Measurements from ENCODE around the gene DAGLA. TPM values are rescaled to one million over a fixed set of nuclear protein-coding genes. Genes with fewer than 3 reads are reported as not detected.

DAGLA gene
- total RNA-seq, 2 experiments from 2014 or later = 0.05 TPM; not detected in 1

DNA sequence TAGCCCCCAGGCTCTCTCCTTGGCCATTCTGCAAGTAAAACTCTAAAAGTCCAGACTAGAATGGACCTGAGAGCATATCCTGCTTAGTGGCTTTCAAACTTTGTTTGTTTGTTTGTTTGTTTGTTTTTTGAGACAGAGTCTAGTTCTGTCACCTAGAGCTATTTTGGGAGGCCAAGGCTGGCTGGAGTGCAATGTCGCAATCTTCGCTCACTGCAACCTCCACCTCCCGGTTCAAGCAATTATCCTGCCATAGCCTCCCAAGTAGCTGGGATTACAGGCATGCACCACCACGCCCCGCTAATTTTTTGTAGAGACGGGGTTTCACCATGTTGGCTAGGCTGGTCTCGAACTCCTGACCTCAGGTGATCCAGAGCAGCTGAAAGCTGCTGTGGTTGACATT, 28.9 kb downstream of the DAGLA start:
- ATAC-seq = no peak
- Mint-ChIP-seq H3K27me3 (no peaks in the 10 kb centered on the region), H3K9me3 (no peaks in the 10 kb centered on the region), H3K27ac (no peak overlapping the region), H3K36me3 (ENCODE audit: low read depth) (no peaks in the 10 kb centered on the region), H3K4me3 (no peak overlapping the region), H3K4me1 (ENCODE audit: low read depth) (no peaks in the 10 kb centered on the region)
- ChIA-PET POLR2A (no interaction called here), CTCF (interaction anchor here (1.5 to 1.8 kb wide), 2 partner anchors 25 to 50 kb away, joined by 3 to 8 read pairs; no protein-coding TSS in a partner anchor)
- intact Hi-C loops (cut with micrococcal nuclease) = no loop called here
- TF ChIP-seq, protein P1, sequence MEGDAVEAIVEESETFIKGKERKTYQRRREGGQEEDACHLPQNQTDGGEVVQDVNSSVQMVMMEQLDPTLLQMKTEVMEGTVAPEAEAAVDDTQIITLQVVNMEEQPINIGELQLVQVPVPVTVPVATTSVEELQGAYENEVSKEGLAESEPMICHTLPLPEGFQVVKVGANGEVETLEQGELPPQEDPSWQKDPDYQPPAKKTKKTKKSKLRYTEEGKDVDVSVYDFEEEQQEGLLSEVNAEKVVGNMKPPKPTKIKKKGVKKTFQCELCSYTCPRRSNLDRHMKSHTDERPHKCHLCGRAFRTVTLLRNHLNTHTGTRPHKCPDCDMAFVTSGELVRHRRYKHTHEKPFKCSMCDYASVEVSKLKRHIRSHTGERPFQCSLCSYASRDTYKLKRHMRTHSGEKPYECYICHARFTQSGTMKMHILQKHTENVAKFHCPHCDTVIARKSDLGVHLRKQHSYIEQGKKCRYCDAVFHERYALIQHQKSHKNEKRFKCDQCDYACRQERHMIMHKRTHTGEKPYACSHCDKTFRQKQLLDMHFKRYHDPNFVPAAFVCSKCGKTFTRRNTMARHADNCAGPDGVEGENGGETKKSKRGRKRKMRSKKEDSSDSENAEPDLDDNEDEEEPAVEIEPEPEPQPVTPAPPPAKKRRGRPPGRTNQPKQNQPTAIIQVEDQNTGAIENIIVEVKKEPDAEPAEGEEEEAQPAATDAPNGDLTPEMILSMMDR (IDR thresholded peaks at IDR 0.05) = no peak
- DNase-seq = no peak

DNA sequence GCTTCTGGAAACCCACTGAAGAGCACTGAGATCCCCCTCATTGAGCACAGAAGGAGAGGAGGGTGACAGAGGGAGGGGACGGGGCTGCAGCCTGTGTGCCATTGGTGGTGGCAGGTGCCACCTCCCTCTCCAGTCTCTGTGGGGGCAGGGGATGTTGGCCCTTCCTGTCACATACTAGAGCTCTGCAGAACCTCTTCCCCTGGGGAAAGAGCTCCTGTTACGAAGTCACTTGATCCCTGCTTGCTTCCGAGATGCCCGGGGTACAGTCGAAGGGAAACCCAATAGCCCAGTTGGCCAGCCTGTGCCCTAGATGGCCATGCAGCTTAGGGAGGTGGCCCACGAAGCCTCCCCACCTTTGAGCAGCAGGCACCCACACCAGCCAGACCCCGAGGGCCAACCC, 29.4 kb downstream of the DAGLA start:
- Mint-ChIP-seq H3K4me1 (ENCODE audit: low read depth) (no peaks in the 10 kb centered on the region), H3K27me3 (no peaks in the 10 kb centered on the region), H3K27ac (no peak overlapping the region), H3K36me3 (ENCODE audit: low read depth) (no peaks in the 10 kb centered on the region), H3K9me3 (no peaks in the 10 kb centered on the region), H3K4me3 (no peak overlapping the region)
- ChIA-PET CTCF (interaction anchor here (1.5 to 1.8 kb wide), 2 partner anchors 24 to 50 kb away, joined by 3 to 8 read pairs; no protein-coding TSS in a partner anchor), POLR2A (no interaction called here)
- intact Hi-C loops (cut with micrococcal nuclease) = no loop called here
- DNase-seq (no peak), ATAC-seq (no peak)
- TF ChIP-seq, protein P1 (IDR thresholded peaks at IDR 0.05) = no peak

DNA sequence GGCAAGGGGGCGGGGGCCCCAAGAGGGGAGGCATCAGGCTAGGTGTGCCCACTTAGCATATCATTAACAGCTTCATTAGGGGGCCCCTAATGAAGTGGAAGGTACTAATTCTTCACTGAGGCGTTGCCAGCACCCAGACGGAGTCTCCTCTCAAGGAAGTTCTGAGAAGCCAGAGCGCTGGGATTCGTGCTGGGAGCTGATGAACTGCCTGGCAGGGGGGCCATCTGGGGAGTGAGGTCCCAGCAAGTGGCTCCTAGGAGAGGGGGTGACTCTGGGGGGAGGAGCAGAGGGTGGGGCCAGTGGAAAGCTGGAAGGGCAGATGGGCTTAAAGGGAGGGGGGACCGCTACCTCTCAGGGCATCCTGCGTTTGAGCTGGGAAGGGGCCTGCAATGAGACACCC, 29.8 kb downstream of the DAGLA start:
- ChIA-PET POLR2A (no interaction called here), CTCF (interaction anchor here (1.3 to 1.8 kb wide), 3 partner anchors 24 to 83 kb away, joined by 3 to 8 read pairs (median 3); no protein-coding TSS in a partner anchor)
- Mint-ChIP-seq H3K9me3 (no peaks in the 10 kb centered on the region), H3K36me3 (ENCODE audit: low read depth) (no peaks in the 10 kb centered on the region), H3K4me1 (ENCODE audit: low read depth) (no peaks in the 10 kb centered on the region), H3K27me3 (no peaks in the 10 kb centered on the region), H3K4me3 (no peak overlapping the region), H3K27ac (no peak overlapping the region)
- DNase-seq = no peak
- no peak for ATAC-seq
- TF ChIP-seq, protein P1 (IDR thresholded peaks at IDR 0.05) = no peak
- intact Hi-C loops (cut with micrococcal nuclease) = no loop called here

DNA sequence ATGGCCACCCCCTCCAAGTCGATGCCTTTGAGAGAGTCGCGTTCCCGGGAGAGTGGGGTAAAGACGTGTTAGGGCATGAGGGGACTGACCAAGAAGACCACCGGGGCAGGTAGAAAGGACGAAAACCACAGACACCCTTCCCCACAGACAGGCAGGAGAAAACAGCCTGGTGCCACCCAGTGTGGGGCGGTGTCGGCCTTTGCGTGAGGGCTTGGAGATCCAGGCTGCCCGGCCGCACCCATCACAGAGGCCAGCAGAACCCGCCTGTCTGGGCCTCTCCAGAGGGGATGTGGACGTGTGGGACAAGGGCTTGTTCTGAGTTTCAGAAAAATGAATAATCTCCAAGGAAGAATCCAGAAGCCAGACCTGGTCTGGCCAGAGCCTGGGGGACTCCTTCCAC, 30.8 kb downstream of the DAGLA start:
- DNase-seq = no peak
- no peak overlapping the region for H3K27ac Mint-ChIP-seq
- TF ChIP-seq, protein P1 (IDR thresholded peaks at IDR 0.05) = no peak
- no peaks in the 10 kb centered on the region for H3K27me3 Mint-ChIP-seq
- intact Hi-C loops (cut with micrococcal nuclease) = no loop called here
- no peaks in the 10 kb centered on the region for H3K4me1 Mint-ChIP-seq (ENCODE audit: low read depth)
- H3K36me3 Mint-ChIP-seq (ENCODE audit: low read depth) = no peaks in the 10 kb centered on the region
- POLR2A ChIA-PET = no interaction called here
- H3K9me3 Mint-ChIP-seq = no peaks in the 10 kb centered on the region
- CTCF ChIA-PET = interaction anchor here (1.3 to 2.3 kb wide), 4 partner anchors 13 to 84 kb away, joined by 3 to 12 read pairs (median 6); no protein-coding TSS in a partner anchor
- no peak overlapping the region for H3K4me3 Mint-ChIP-seq
- no peak for ATAC-seq

DNA sequence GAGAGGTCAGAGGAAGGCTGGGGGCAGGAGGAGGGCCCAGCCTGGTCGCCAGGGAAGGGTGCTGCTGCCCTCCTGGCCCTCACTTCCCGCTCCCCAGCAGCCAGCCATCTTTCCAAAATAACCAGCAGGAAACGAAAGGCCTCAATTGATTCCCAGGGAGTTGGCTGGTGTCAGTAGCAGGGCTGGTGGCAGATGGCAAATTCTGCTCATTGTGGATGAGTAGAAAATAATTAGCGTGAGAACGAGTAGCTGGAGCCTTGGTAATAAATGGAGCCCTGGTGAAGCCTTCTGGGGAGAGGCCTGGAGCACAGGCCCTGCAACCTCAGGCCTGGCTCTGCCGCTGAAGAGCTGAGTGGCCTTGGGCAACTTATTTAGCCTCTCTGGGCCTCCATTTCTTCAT, 31.3 kb downstream of the DAGLA start:
- intact Hi-C loops (cut with micrococcal nuclease) = no loop called here
- Mint-ChIP-seq H3K27me3 (no peaks in the 10 kb centered on the region), H3K36me3 (ENCODE audit: low read depth) (no peaks in the 10 kb centered on the region), H3K4me3 (no peak overlapping the region), H3K9me3 (no peaks in the 10 kb centered on the region), H3K4me1 (ENCODE audit: low read depth) (no peaks in the 10 kb centered on the region), H3K27ac (no peak overlapping the region)
- no peak for DNase-seq
- no peak for ATAC-seq
- CTCF ChIA-PET = interaction anchor here (1.3 to 2.3 kb wide), 3 partner anchors 13 to 84 kb away, joined by 3 to 12 read pairs (median 4); no protein-coding TSS in a partner anchor
- TF ChIP-seq, protein P1 (IDR thresholded peaks at IDR 0.05) = no peak
- POLR2A ChIA-PET = no interaction called here

All from activated CD8-positive, alpha-beta T cell treated with anti-CD3 and anti-CD28 coated beads for 36 hours (primary cell).